RPMI8226 (cell line): Measurements from ENCODE around the gene SGCA.

Experiments
- DNase-seq: peaks from one replicate; pipeline ENCODE4 v3.0.0-alpha.2; 2015

The SGCA gene

DNA sequence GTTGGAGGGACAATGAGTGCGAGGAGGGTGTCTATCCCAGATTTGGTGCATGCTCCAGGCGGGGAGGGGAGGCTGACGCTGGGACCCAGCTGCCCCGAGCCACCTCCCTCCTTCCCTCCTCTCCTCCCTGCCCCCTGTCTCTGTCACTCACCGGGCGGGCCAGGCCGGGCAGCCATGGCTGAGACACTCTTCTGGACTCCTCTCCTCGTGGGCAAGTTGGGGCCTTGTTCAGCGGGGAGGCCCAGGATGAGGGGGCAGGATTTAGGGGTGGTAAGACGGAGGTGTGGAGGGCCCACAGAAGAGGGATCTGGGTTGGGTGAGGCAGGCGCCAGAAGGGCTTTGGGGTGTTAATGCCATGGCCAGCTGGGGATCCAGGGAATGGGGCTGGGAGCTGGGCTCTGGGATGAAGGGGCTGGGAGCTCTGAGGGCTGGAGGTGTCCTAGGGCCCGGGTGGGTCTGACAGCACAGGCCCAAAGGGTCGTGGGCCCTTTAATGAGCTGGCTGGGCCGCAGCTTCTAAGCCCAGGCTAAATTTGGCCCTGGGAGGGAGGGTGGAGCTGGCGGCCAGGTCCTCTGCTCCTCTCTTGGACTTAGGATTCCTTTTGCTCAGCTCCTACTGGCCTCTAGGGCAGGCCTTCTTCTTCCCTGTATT is at the start of gene SGCA:
Gene SGCA, plus strand, starts transcription at position 139 of the 651 bp plus-strand sequence. Its CDS starts 36 bp downstream, at position 175.
- no peak for DNase-seq

DNA sequence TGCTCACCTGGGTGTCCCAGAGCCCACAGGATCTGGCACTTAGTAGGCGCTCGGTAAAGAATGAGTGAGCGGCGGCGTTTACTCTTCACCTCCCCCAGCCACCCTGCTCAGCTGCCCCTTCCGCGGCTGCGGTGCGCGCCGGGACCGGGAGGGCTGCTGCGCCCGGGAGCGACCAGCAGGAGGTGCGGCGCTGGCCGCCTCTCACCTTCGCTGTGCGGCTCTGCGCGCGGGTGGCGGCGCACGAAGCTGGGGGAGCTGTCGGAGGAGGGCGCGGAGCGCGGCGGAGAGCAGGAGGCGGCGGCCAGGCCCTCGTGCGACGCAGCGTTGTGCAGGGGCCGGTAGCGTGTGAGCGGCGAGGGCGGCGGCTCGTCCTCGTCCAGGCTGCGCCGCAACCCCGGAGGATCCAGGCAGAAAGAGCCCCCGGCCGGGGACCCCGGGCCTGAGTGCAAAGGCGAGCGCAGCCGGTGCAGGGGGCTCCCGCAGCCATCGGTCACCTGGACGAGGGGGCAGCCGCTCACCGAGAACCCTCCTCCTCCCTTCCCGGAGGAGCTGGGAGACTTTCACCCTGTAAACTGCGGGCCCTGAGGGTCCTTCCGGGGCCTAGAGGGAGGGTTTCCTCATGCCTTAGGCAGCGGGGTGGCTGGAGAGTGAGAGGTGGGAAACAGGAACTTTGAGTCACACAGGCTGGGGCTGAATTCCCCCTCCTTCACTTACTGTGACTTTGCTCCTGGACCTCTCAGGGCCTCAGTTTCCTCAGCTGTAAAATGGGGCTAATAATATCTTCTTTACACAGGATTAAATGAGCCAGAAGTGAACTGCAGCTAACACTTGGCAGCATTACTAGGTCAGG is 48.4 kb upstream of the SGCA start:
- peak; percentile 87 for DNase-seq

DNA sequence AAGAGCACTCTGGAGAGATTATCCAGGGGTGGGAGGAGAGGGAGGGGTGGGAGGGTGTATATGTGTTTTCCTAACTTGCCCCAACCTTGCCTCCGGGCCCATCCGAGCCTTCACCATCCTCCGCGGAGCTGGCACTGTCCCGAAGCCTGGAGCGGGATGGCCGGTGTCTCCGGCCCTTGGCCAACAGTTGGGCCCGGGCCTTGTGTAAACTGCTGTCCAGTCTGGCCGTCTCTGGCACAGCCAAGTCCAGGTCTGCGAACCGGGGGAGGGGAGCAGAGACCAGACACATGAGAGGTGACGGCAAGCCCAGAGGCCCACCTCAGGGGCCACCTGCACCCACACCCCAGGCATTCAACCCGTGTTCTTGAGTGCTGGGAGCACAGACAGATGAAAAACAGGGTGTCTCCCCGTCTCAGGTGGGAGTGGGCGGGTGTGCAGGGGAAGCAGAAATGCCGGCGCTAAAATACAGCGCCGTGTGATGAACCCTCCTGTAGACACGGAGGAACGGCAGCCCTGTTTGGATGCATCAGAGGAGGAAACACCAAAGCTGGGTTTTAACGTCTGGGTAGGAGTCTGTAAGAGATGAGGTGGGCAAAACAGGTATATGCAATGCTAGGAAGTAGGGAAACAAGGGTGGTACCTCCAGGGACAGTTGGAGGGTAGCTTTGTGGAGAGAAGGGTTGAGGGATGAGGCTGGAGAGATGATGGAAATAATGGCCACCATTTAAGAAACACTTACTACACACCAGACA is 47.6 kb upstream of the SGCA start:
- no peak for DNase-seq

DNA sequence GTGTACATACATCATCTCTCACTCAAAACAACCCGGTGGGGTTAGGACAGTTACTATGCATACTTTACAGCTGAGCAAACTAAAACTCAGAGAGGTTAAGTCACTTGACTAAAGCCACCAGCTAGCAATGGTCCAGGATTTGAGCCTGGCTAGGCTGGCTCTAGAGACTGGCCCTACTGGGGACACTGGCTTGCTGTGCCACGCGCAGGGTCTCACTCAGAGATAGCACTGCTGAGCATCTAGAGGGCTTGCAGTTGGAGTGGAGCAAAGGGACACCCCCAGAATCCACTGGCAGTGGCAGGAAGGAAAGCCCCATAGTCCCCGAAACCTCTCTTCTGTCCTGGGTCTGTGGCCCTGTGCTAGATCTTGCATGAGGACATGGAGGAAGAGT is 47.0 kb upstream of the SGCA start:
- no peak for DNase-seq

DNA sequence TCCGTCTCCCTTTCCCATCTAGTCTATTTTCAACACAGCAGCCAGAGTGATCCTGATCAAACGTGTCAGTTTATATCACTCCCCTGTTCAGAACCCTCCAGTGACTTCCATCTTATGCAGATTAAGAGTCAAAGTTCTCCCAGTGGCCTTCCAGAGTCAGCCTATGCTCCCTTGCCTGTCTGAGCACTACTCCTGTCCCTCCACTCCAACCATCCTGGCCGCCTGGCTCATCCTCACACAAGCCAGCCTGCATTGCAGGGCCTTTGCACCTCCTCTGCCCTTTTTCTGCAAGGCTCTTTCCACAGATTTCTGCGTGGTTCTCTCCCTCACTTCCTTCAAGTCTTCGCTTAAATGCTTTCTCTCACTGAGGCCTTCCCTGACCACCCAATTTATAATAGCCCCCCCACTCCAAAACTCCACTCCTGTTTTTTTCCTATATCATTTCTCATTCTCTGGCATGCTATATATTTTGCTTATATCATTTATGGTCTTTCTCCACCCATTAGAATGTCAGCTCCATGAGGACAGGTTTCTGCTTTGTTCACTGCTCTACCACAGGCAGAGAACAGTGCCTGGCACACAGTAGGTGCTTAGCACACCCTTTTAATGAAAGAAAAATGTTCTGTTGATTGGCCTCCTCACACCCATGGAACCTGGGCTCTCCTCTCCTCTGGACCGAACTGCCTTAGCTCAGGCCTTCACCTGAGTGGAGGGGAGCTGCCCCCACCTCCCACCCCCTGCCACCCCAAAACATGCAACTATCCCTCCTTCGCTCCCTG is 45.1 kb upstream of the SGCA start:
- no peak for DNase-seq

DNA sequence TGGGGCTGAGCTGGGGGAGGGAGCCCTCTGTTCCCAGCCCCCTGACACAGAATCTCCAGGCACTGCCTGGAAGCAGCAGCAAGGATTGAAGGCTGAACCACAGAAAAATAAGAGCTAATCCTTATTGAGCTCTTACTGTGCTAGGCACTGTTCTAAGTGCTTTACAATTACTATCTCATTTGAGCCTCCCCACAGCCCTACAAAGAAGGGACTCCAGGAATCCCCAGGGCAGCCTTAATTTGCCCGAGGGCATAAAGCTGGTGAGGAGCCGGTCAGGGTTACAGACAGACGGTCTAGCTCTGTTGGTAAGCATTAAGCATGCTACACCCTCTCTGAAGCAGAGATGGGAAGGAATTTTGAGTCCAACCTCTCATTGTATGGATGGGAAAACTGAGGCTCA is 42.9 kb upstream of the SGCA start:
- DNase-seq: no peak

DNA sequence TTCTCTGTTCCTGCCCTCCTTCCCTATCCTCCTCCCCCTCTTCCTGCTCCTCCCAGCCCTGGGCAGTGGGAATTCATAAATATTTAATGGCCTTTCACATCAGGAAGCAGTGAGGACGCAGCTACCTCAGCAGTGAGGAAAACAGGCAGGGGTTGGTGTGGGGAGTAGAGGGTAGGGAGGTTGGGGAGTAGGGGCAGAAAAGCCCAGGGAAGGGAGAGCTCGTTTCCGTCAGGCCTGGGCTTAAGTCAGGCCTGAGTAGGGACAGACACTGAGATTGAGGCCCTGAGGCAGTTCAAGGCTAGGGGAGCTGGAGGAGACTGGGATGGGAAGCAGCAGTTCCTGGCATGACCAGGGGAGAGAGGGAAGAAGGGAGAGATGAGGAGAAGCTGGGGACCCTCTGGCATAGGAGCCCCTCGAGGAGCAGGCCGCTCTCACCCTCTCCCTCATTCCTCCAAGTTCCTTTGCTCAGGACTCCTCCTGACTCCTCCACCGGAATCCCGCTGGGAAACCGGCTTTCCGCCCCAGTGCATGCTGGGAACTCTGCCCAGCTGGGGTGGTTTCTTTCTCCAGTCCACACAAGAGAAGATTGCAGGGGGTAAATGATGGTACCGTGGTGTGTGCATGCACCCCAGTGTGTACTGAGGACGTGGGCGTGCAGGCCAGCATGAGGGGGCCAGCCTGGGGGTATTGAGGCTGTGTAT is 42.0 kb upstream of the SGCA start:
- no peak for DNase-seq

DNA sequence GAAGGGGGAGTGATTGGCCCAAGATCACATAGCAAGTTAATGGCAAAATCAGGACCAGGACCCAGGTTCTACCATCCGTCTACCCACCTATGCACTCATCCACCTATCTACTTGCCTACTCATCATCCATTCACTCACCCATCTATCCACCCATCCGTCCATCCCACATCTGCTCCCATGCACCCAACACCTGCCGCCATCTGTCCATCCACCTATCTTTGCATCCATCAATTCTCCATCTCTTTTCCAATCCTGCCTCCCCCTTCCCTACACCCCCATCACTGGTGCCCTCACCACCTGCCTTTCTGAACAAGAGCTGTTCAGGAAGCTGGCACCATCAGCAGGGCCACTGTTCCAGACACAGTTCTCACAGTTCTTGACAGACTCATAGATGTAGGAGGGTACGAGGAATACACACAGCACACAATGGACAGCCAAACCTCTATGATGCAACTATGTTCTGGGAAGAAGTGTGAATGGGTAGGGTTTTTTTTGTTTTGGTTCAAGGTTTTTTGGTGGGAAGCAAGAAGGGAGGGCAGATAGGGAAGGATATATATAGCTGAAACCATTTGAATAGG is 40.3 kb upstream of the SGCA start:
- no peak for DNase-seq

DNA sequence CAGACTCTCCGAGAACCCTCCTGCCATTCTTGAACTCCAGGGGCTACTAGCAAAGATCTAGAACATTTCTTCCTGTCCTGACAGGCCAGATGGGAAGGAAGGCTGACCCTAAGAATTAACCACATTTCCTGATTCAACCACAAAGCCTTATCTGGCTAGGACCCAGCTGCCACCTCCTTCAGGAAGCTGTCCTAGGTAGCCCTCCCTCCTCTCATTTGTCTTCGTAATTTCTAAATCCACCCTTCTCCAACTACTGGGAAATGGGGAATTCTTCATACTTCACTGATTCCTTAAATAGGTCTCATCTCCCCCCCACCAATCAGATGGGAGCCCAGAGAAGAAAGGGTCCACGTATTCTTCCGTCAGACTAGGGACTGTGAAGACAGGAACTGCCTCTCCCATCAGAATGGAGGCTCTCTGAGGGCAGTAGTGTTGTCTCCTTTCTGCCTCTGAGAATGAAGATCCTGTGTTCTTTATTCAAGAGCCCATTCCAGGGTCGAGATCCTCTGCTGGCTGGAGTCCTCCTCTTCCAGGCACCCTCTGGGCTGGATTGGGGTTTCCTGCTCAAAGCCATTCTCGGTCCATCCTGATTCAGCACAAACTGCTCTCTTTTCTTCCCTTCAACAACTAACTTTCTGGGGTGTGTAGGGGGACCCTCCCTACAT is 38.0 kb upstream of the SGCA start:
- peak; percentile 50 for DNase-seq

DNA sequence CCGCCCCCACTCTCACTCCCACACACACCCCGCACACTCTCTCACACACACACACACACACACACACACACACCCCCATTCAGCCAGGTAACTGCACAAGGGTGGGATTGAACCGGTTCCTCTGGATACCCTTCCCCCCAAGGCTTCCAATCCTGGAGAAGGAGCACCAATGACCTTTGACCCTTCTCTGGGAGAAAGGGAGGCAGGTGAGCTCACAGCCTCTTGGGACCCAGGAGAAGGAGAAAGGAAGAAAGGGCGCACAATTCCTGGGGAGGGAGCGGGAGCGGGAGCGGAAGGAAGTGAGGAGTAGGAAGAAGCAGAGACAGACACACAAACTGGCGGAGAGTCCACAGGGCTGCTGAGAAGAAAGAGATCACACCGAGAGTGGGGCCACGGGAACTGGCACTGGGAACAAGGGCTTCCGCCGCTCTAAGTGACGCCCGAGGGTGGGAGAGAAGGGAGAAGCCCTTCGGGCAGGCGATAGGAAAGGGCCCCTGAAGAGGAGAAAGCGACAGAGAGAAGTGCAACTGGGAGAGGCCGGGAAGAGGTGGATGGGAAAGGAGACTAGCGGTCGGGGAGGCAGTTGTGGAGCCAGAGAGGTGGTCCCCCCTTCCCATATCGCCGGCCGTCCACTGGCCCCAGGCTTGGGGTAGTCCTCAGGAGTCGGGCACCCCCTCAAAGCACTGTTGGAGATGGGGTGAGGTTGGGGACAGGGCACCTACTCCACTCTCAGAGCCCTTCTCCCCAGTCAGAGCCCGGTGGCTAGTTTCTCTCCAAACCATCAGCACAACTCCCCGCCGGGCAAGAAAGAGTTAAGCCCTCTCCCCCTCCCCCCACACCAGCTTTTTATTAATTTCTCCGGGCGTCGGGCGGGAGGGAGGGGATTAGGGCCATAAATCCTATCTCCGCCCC is 37.1 kb upstream of the SGCA start:
- DNase-seq: no peak

DNA sequence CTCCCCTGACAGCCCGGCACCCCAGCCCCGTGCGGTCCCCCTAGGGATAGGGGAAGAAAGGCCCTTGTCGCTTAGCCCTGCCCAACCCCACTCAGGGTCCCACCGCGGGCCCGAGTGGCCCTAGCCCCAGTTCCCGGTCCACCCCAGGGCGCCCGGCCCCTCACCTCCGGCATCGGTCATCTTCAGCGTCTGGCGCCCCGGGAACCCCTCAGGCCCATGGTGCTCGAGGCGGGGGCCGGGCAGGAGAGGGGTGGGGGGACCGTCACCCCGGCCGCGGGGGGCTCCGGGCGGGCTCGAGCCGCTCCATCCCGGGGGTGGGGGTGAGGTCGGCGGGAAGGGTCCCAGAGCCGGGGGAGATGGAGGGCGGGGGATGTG is 36.5 kb upstream of the SGCA start:
- DNase-seq: no peak

DNA sequence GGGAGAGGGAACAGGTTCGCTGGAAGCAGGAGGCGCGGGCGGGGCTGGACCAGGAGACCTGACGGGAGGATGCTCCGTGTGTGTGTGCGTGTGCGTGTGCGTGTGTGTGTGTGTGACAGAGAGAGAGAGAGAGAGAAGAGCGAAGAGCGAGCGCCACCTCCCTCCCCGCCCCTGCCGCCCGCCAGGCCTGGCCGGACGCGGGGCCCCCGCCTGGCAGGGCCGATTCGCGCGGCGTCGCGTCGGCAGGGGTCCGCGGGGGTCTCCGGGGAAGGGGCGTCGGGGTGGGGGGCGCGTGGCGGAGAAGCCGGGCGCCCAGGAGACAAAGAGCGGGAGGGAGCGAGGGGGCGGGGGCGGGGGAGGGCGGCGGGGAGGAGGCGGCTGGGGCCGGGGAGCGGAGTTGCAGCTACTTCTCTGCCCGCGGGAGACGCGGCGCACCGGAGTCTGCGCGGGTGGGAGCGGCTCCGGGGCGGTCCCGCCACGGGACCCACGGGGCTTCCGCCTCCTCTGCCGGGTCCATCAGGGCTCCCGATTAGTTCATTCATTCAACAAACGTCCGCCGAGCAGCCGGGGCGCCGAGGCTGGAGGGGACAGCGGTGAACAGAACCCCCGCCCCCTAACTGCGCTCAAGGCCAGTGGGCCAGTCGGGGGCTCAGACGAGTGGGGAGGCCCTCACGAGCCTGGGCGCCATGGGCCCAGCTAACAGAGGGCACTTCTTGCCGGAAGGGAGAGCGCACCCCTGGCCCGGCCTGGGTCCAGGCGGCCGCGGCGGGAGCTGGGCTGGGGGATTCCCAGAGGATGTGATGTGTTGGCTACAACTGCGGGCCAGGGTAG is 35.9 kb upstream of the SGCA start, which contains the start of gene SAMD14:
Gene SAMD14, minus strand, starts transcription at position 433 of the 831 bp plus-strand sequence. CDS start 5,201 bp downstream, outside the sequence.
- DNase-seq: no peak

DNA sequence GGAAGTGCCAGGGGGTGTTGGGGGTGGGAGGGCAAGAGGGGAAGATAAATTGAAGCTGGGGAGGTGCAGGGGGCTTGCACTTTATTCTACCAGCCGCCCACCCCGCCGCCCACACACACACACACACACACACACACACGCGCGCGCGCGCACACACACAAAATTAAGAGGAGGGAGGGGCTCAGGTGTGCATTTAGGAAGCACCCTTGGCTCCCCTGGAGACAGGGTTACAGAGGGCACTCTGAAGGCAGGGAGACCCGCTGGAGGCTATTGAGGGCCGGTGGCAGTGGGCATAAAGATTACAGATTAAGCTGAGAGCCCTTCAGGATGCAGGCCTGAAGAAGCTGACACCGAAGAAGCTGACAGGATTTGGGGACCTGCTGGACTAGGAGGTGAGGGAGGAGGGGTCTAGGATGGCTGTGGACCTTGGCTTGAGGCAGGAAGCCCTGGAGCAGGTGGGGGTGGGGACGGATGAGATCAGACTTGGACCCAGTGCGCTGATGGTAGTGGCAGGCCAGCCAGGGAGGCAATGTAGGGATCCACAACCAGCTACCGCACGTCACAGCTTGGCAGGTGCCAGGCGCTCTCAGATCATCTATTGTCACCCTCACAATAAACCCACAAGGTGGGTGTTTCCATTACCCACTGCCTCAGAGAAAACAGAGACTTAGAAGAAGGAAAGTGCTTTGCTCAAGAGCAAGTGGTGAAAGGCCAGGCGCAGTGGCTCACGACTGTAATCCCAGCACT is 35.1 kb upstream of the SGCA start:
- DNase-seq: no peak

DNA sequence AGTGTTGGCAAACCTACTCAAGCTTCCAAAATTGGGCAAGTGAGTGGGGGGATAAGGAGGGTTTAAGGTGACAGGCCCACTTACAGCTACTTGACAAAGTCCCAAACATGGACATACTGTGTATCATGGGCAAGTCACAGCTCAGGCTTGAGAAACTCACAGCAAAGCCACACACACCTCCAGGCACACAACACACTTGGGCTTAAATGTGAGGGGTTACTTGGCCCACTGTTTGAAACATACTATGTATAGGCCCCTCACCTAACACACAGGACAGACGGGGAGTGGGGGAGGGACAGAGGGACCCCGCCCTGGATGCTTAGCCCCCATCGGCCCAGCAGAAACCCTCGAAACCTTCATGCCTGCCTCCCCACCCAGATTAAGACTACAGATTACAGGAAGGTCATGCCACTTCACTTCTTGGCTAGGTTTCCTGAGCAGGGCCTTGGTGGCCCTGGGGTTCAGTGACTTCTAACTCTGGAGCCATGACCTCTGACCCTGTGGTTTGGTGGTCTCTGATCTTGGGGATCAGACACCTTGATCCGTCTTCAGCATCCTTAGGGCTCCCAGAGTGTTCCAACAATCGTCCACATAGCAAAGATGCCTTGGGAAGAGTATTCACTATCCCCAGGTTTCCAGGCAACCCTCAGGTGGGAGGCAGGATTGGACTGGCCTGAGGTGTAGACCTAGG is 33.6 kb upstream of the SGCA start:
- no peak for DNase-seq

DNA sequence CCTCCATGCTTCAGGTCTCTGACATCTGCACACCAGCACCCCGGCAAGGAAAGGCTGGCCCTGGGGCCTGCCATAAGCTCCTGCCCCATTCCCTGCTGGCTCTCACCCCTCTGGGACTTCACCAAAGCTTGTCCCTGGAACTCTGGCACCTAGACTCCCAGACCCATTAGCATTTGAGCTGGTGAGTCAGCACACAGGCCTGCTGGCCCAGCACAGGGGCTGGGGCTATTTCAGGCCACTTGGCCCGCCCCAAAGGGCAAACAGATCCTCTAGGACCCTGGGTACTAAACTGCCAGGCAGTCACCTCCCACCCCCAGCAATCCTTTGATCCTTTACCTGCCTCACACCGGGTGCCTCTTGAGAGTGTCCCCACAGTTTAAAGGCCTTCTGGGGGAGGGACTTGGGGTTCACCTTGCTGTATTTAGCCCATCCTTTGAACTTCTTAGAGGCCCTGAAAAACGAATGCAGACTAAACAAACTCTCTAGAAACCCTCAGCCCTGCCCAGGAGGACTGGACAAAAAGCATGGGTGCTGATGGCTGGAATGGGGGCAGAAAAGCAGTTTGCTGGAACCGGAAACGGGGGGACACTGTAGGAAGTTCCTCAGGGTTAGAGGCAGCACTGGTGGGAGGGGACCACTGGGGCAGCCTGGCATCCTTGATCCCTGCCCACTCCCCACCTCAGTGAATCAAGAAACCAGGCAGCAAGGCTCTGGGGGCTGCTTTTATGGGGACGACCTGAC is 32.6 kb upstream of the SGCA start:
- DNase-seq: no peak

DNA sequence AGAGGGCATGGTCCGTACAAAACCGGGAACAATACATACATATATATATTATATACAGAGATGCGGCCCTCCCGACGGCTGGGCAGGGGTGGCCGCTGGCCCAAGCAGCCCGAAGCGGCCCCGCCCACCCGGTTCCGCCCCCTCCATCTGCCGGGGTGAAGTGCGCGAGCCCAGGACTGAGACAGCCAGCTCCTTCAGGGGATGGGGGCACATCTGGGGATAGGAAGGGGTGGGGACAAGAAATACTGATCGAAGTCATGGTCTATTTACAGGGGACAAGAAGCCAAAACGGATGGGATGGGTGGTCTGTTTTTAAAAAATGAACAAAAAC is 32.1 kb upstream of the SGCA start:
- DNase-seq: no peak
